ENCODE measurements around the gene TMEM182. TPM values are rescaled to one million over a fixed set of nuclear protein-coding genes. Genes with fewer than 3 reads are reported as not detected.

The TMEM182 gene
- total RNA-seq, 6 experiments from 2014 or later = 1.2 to 5.9 (median 2.3) TPM

DNA sequence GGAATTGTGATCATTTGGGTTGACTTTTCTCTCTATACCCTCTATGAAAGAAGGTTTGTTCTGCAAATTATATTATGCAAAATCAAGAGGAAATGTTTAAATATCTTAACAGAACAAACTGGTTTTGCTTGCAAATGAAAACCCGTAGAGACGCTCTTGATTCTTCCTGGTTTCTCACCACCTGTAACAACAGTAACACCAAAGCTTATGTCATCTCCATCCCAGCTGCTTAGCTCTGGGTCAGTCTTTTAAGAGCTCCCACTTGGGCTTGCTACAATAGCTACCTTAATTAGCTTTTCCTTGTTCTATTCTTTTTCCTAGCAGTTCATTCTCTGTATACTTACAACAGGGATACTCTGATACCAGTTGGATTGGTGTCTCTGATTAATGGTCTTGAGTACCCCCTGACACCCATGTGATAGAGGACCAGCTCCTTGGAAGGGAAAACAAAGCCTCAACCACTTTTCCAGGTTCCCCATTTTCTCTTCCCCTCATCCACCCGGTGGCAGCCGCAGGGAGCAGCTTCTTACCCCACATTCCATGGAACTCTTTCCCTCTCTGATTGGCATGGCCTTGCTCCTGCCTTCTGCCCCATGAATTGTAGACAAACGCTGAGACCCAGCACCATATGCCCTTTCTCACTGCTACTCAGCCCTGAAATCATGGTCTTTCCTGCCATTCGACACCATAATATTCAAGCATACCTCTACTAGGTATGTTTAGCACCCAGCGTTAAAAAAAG lies 27.7 kb downstream of the TMEM182 start:
- TF ChIP-seq, protein P1, sequence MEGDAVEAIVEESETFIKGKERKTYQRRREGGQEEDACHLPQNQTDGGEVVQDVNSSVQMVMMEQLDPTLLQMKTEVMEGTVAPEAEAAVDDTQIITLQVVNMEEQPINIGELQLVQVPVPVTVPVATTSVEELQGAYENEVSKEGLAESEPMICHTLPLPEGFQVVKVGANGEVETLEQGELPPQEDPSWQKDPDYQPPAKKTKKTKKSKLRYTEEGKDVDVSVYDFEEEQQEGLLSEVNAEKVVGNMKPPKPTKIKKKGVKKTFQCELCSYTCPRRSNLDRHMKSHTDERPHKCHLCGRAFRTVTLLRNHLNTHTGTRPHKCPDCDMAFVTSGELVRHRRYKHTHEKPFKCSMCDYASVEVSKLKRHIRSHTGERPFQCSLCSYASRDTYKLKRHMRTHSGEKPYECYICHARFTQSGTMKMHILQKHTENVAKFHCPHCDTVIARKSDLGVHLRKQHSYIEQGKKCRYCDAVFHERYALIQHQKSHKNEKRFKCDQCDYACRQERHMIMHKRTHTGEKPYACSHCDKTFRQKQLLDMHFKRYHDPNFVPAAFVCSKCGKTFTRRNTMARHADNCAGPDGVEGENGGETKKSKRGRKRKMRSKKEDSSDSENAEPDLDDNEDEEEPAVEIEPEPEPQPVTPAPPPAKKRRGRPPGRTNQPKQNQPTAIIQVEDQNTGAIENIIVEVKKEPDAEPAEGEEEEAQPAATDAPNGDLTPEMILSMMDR (IDR thresholded peaks at IDR 0.05) = no peak
- TF ChIP-seq POLR2A (IDR thresholded peaks at IDR 0.05) = no peak
- Histone ChIP-seq H3K4me3 (no peak overlapping the region), H3K9me3 (no peaks in the 10 kb centered on the region), H3K27me3 (no peaks in the 10 kb centered on the region), H3K36me3 (no peaks in the 10 kb centered on the region), H3K27ac (no peak overlapping the region), H3K4me1 (no peaks in the 10 kb centered on the region)
- DNase-seq (no peak), ATAC-seq (no peak)
- intact Hi-C loops (cut with DNase I) = no loop called here
- WGBS (ENCODE audit: insufficient coverage, low coverage, low lambda C conversion rate, missing lambda C conversion rate) = 71% methylated on average over 7 of the region's 7 CpGs

DNA sequence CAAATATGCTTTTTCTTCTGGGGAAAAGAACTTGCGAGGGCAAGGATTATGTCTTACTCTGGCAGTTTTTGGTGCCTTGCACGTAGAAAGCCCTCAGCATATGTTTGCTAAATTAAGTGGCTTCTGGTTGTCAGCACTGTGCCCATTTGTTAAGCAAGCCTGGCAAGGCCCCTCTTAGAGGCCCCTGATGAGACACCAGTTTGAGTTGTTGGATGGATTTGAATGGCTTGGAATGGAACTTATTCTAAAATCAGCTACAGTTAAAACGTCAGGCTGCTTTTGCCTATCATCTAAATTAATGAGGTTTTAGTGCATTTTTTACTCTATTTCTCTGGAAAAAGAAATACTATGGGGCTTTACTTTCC lies 28.2 kb downstream of the TMEM182 start:
- 67% methylated on average over 3 of the region's 3 CpGs for WGBS (ENCODE audit: insufficient coverage, low coverage, low lambda C conversion rate, missing lambda C conversion rate)
- no peaks in the 10 kb centered on the region for H3K36me3 ChIP-seq
- H3K9me3 ChIP-seq = no peaks in the 10 kb centered on the region
- no peak overlapping the region for H3K4me3 ChIP-seq
- DNase-seq (no peak), ATAC-seq (no peak)
- no peak for TF ChIP-seq POLR2A (IDR thresholded peaks at IDR 0.05)
- TF ChIP-seq, protein P1 (IDR thresholded peaks at IDR 0.05) = no peak
- no peak overlapping the region for H3K27ac ChIP-seq
- intact Hi-C loops (cut with DNase I) = no loop called here
- no peaks in the 10 kb centered on the region for H3K27me3 ChIP-seq
- no peaks in the 10 kb centered on the region for H3K4me1 ChIP-seq

DNA sequence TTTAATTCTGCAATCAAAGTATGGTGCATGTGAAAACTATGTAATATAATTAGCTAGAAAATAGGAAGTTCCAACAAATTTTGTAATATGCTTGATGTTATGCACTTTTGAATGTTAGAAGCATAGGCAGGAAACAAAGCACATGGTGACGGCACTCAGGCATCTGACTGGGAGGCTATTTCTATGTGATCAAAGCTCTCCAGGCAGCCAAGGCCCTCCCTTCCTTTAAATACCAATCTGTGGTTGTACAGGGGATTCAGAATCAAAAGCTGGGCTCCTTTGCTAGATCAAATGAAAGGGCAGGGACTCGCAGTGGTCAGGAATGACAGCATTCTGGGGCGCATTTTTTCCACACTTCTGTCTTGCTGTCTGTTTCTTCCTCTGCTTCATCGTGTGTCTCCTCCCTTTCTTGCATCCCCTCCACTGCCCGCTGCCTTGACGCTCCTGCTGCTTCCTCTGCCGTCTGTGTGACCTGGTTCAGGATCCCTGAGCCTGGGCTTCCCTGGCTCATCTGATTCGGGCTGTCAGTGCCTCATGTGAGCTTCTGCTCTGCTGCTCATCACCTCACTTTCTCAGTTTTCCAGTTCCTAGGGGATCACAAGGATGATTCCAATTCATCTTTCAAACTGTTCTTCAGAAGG lies 30.9 kb downstream of the TMEM182 start:
- no peaks in the 10 kb centered on the region for H3K9me3 ChIP-seq
- DNase-seq = no peak
- intact Hi-C loops (cut with DNase I) = no loop called here
- ATAC-seq = no peak
- no peaks in the 10 kb centered on the region for H3K36me3 ChIP-seq
- H3K27ac ChIP-seq = no peak overlapping the region
- no peak overlapping the region for H3K4me3 ChIP-seq
- H3K27me3 ChIP-seq = no peaks in the 10 kb centered on the region
- TF ChIP-seq, protein P1 (IDR thresholded peaks at IDR 0.05) = no peak
- WGBS (ENCODE audit: insufficient coverage, low coverage, low lambda C conversion rate, missing lambda C conversion rate) = 79% methylated on average over 3 of the region's 8 CpGs
- H3K4me1 ChIP-seq = peaks cover 0 to 18% (median 8%) of the 10 kb centered on the region in 4 donors

DNA sequence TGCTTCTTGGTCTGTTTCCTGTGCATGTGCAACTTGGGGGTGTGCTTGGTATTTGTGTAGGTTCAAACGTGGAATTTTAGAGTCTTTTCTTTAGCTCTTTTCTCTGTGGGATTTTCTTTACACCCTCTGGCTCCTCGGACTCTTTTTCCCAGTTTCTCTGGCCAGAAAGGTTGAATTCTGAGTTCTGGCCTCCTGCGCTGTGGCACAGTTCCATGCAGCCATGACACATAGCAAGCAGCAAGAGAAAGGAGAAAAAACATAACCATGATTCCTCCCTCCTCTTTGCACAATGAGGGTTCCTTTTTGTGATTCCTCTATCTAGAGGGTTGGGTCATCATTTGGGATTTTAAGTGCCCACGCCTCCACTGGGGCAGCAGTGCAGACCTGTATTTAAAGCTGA lies 33.8 kb downstream of the TMEM182 start:
- no peak for DNase-seq
- ATAC-seq = peak in 1 of 4 donors; percentile 4
- H3K36me3 ChIP-seq = no peaks in the 10 kb centered on the region
- peaks cover 0 to 4% (median 0%) of the 10 kb centered on the region in 4 donors for H3K9me3 ChIP-seq
- peaks cover 0 to 23% (median 9%) of the 10 kb centered on the region in 4 donors for H3K4me1 ChIP-seq
- H3K27me3 ChIP-seq = no peaks in the 10 kb centered on the region
- no peak overlapping the region for H3K4me3 ChIP-seq
- H3K27ac ChIP-seq = peak overlapping the region in 2 of 3 donors; percentile 64 to 66
- intact Hi-C loops (cut with DNase I) = no loop called here
- no peak for TF ChIP-seq POLR2A (IDR thresholded peaks at IDR 0.05)
- TF ChIP-seq, protein P1 (IDR thresholded peaks at IDR 0.05) = no peak
- WGBS (ENCODE audit: insufficient coverage, low coverage, low lambda C conversion rate, missing lambda C conversion rate) = 79% methylated on average over 4 of the region's 4 CpGs
